Hypothalamus (tissue), 51 donors: ENCODE data around the gene LCLAT1.
"Not testable (repeated sequence)": the region's sequence is repeated elsewhere in the genome, so short reads cannot be mapped to it uniquely, and the experiment has no call there.

ENCODE experiments used
- DNase-seq, 51 donors: peaks; one replicate each; lab custom pipeline; 2025; lab: John Stamatoyannopoulos, UW

Gene LCLAT1

GRCh38 chr2:30448866-30449265, 1.8 kb downstream of the LCLAT1 start:
- DNase-seq, result no peak

- no peak for DNase-seq
Observed at GRCh38 chr2:30450025-30450424, 3.0 kb downstream of the LCLAT1 start.

GRCh38 chr2:30453498-30453897, 6.5 kb downstream of the LCLAT1 start:
- no peak for DNase-seq

GRCh38 chr2:30454571-30454970, 7.5 kb downstream of the LCLAT1 start:
- no peak for DNase-seq

GRCh38 chr2:30455114-30455738, 8.2 kb downstream of the LCLAT1 start:
- DNase-seq, result no peak

- no peak for DNase-seq
Observed at GRCh38 chr2:30456106-30456505, 9.1 kb downstream of the LCLAT1 start.

GRCh38 chr2:30456579-30456978, 9.5 kb downstream of the LCLAT1 start:
- DNase-seq, result no peak

GRCh38 chr2:30457296-30457695, 10.2 kb downstream of the LCLAT1 start:
- DNase-seq, result no peak

- DNase-seq, result no peak
Observed at GRCh38 chr2:30459140-30459539, 12.1 kb downstream of the LCLAT1 start.

GRCh38 chr2:30462131-30462857, 15.2 kb downstream of the LCLAT1 start:
- DNase-seq, result no peak

GRCh38 chr2:30463535-30463934, 16.5 kb downstream of the LCLAT1 start:
- DNase-seq, result no peak

GRCh38 chr2:30464544-30465170, 17.6 kb downstream of the LCLAT1 start:
- no peak for DNase-seq

GRCh38 chr2:30465171-30465545, 18.1 kb downstream of the LCLAT1 start:
- DNase-seq, result no peak

GRCh38 chr2:30466216-30466615, 19.2 kb downstream of the LCLAT1 start:
- DNase-seq, result no peak

GRCh38 chr2:30467062-30467826, 20.2 kb downstream of the LCLAT1 start:
- not testable (repeated sequence) for DNase-seq

GRCh38 chr2:30470426-30470825, 23.4 kb downstream of the LCLAT1 start:
- DNase-seq, result no peak

- no peak for DNase-seq
Observed at GRCh38 chr2:30472326-30472725, 25.3 kb downstream of the LCLAT1 start.

- no peak for DNase-seq
Observed at GRCh38 chr2:30475542-30475941, 28.5 kb downstream of the LCLAT1 start.

- no peak for DNase-seq
Observed at GRCh38 chr2:30476636-30477035, 29.6 kb downstream of the LCLAT1 start.

- no peak for DNase-seq
Observed at GRCh38 chr2:30480703-30481322, 33.8 kb downstream of the LCLAT1 start.

- peak in 5 of 51 donors; percentile 1 to 8 (median 2) for DNase-seq
Observed at GRCh38 chr2:30481323-30481800, 34.3 kb downstream of the LCLAT1 start.
